GM10847 (cell line): ENCODE results near the gene ADAM10.

Source experiments
- POLR2A ChIP-seq: IDR thresholded peaks from 2 replicates; pipeline ENCODE4 v1.6.1; 2011; ENCODE audit not compliant: insufficient read length; ENCODE audit errors: extremely low read depth

ADAM10 gene

DNA sequence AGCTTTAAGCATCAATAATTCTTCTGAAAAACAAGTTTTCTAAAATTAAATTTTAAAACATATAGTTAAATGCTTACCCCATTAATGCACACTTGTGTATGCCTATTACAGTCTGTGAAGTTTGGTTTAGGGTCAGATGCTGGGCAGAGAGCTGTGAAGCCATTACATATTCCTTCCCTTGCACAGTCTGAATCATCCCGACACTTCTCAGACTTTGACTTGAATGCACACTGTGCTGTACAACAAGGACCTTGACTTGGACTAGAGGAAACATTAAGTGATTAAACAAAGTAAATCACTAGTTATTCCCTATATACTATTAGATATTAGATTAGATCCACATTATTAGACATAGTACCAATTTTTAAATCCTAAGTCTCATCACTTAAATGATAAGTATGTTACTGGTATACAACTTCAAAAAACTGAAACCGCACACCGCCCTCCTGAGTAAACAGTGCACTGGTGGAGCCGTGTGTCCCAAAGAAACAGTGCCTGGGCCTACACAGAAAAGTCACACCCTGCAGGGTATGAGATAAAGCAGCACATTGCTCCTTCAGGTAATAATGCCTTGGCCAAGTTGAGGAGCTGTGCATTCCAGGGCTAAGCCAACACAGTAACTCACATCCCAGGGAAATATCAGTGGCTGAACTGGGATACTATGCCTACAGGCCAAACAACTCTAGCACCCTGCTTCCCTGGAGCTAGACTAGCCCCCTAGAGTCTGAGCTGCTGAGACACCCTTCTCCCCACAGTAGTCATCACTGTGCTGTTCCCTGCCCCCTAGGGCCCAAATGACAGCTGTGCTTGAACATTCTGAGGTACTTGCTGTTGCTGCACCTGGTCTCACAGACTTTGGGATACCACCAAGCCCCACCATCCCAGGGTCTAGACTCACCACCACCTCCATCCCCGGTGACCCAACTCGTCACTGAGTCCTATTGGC is 137.5 kb downstream of the ADAM10 start:
- TF ChIP-seq POLR2A: no peak

DNA sequence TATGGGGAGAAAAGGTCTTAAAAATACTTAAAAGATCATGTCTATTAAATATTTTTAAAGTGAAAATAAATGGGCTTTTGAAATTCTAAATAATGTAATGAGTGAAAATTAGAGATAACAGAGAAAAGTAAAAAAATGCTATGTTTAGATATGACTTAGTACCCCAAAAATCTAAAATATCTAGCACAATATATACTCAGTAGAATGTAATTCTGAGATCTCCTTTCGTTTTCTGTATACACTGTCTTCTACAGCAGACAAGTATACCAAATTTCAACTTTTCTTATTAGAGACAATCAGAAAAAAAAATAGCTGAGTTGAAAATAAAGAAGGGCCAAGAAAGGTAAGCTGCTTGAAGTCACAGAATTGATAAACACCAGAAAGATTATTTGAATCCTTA is 140.8 kb downstream of the ADAM10 start:
- no peak for TF ChIP-seq POLR2A

GRCh38 chr15:58608129-58608590 is 141.3 kb downstream of the ADAM10 start:
- TF ChIP-seq POLR2A: no peak

DNA sequence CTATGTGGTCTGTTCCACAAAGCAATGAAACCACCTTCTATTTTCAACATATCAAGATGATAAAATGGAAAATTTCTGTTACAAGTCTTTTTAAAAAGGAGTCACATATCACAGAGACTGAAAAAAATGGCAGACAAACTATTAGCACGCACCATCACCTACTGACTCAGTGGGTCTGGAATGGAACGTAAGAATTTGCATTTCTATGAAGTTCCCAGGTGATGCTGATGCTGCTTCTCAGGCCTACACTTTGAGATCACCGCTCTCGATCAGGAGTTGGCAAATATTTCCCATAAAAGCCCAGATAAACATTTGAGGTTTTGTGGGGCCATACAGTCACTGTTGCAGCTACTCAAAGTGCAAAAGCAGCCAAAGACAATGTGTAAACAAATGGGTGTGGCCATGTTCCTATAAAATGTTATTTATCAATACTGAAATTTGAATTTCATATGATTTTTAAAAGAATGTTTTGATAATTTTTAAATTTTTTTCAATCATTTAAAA is 142.9 kb downstream of the ADAM10 start:
- TF ChIP-seq POLR2A: no peak

DNA sequence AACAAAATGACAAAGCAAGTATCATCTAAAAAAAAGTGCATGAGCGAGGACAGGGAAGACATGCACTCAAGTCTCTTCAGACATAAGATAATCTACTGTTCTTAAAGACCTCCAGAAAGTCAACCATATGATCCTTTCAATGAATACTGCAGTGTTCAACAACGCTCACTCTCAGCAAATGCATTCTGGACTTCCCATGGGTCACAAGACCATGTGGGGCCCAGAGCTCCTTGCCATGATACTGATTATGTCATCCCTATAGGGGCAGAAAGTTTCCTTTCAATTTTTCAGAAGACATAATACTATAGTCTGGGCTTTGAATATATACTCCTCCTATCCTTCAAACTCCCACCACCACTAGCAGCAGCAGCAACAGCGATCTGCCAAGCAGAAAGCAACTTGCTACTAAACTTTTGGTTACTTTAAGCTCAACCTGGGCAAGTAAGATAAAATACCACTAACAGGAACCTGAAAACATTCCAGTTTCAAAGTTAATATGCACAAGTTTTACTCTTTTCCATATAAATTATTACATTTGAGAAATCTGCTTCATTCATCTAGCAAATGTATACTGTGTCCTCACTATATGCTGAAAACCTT is 143.5 kb downstream of the ADAM10 start:
- TF ChIP-seq POLR2A: no peak

GRCh38 chr15:58604455-58604923 is 145.0 kb downstream of the ADAM10 start:
- no peak for TF ChIP-seq POLR2A

DNA sequence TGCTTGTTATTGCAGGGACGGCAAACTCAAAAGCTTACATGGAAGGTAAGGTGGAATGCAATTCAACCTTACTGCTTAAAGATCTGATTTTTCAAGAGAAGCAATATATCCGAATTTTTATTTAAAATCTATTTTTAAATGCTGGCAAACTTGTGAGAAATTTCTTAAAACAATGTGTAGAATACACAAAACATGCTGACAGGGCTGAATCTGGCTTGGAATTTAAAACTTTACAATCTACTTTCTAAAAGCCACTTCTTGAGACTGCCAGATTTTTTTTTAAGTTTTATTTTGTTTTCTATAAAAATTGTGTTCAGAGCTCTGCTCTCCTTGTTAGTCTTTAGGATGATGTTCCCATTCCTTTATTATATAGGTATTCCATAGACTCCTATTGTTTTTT is 146.7 kb downstream of the ADAM10 start:
- TF ChIP-seq POLR2A: no peak

- TF ChIP-seq POLR2A: no peak
Observed at GRCh38 chr15:58598829-58599210, 150.7 kb downstream of the ADAM10 start.

- no peak for TF ChIP-seq POLR2A
Observed at GRCh38 chr15:58597943-58598828, 151.3 kb downstream of the ADAM10 start.

GRCh38 chr15:58595516-58596263 is 153.8 kb downstream of the ADAM10 start:
- TF ChIP-seq POLR2A: no peak

DNA sequence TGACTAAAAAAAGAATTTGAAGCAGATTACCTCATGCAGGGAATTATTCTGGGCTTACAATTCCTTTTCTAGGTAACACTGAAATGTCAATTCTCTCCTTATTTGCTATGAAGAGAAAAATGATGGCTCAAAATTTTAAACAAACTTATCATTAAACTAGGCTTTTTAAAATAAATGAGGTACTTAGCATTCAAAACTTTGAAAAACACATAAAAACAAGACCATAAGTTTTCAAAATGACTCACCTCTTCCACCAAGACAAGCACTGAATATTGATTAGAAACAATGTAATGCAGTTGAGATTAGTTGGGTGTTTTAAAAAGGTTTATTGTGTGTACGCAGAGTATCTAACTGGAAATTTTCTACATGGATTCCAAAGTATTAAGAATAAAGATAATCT is 154.6 kb downstream of the ADAM10 start:
- TF ChIP-seq POLR2A: no peak

GRCh38 chr15:58593870-58594269 is 155.6 kb downstream of the ADAM10 start:
- no peak for TF ChIP-seq POLR2A

- no peak for TF ChIP-seq POLR2A
Observed at GRCh38 chr15:58590926-58591325, 158.6 kb downstream of the ADAM10 start.

DNA sequence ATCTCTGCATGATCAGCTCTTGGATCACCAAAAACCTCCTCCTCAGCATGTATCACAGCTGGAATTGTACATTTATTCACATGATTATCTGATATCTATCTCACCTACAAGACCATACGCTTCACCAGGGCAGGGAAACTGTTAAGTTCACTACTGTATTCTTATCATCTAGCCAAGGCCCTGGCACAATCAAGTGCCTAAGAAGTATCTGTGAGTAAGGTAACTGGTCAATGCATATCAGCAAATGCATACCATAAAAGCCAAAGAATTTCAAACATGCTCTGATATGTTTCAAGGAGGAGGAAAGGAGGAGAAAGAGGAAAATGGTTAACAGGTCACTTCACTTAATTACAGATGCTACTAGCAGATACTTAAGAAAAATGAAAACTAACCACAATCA is 159.3 kb downstream of the ADAM10 start:
- TF ChIP-seq POLR2A: no peak
